Hepatocyte (in vitro differentiated cells): ENCODE measurements around the gene CCDC8.
"Not testable (repeated sequence)": the region's sequence is repeated elsewhere in the genome, so short reads cannot be mapped to it uniquely, and the experiment has no call there.

Experiments used
- CTCF ChIP-seq: fragments of 200-600 bp; sonication (generic); IDR thresholded peaks from 2 replicates; pipeline ENCODE4 v1.5.1; 2016; ENCODE audit warnings: antibody characterized with exemption, mild to moderate bottlenecking; ENCODE audit not compliant: poor library complexity
- EZH2 ChIP-seq: fragments of 200-600 bp; sonication (generic); IDR thresholded peaks from 2 replicates; pipeline ENCODE4 v1.6.1; 2016; ENCODE audit warnings: antibody characterized with exemption, mild to moderate bottlenecking, borderline replicate concordance
- EZH2phosphoT487 ChIP-seq: fragments of 200-600 bp; sonication (generic); IDR thresholded peaks from one replicate; pipeline ENCODE4 v1.6.1; 2018; ENCODE audit warnings: antibody characterized with exemption, mild to moderate bottlenecking, low read depth, moderate library complexity; ENCODE audit not compliant: unreplicated experiment, severe bottlenecking

DNA sequence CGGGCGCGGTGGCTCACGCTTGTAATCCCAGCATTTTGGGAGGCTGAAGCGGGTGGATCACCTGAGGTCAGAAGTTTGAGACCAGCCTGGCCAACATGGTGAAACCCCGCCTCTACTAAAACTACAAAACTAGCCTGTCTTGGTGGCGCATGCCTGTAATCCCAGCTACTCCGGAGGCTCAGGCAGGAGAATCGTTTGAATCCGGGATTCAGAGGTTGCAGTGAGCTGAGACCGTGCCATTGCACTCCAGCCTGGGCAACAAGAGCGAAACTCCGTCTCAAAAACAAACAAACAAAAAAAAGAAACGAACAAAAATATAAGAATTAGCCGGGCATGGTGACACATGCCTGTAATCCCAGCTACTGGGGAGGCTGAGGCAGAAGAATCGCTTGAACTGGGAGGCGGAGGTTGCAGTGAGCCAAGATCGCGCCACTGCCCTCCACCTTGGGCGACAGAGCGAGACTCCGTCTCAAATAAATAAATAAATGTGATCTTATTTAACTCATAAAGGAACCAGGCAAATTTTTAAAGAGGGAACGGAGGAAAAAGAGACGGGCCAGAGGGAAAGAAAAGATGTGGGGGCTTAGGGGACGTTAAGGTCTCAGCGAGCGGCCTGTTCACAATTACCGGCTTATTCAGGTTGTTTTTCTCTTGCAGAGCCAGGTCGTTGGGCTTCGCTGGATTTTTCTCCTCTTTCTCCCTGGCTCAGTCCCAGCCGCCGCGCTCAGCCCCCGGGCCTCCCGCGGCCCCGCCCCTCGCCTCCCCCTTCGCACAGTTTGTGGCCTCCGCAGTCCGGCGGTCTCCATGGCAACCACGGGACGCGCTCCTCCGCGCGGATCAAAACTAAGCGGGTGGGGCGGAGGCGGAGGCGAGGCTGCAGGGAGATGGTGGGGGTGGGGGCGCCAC, 2.7 kb upstream of the CCDC8 start:
- TF ChIP-seq EZH2, CTCF, EZH2phosphoT487: not testable (repeated sequence)
